ENCODE measurements around the gene CLIP4.

CLIP4 gene

DNA sequence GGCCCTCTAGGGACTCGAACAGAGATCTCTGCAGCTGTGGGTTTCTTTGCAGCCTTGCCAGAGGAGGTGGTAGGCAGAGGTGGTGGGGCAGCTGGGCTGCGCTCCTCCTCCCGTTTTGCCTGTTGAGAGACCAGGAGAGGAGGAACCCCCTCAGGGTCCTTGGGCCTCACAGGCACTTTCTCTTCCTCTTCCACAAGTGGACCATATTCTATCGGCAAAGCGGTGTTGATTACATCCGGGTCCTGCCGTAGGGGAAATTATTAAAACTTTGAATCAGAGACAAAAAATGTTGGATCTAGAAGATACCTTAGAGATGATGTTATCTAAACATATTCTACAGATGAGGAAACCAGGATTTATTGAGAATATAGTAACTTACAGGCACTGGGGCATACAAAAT lies 78.5 kb downstream of the CLIP4 start:
- DNase-seq: no peak

DNA sequence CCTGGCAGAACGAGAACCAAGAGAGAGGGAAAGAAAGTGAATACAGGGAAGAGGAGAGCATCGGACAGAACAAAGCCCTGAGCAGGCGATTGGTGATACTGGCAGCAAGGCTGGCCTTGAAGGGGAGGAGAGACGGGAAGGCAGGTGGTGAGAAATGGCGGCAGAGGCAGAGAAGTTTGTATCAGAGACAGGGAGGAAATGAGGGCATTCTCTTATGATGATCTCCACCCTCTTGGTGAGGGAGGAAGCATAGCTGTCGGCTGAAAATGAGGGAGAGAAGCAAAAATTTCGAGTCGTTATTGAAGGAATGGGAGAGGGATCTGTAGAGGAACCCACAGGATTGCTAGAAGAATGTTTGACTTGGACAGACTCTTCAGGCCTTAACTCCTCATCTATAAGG lies 80.6 kb downstream of the CLIP4 start:
- DNase-seq: no peak

DNA sequence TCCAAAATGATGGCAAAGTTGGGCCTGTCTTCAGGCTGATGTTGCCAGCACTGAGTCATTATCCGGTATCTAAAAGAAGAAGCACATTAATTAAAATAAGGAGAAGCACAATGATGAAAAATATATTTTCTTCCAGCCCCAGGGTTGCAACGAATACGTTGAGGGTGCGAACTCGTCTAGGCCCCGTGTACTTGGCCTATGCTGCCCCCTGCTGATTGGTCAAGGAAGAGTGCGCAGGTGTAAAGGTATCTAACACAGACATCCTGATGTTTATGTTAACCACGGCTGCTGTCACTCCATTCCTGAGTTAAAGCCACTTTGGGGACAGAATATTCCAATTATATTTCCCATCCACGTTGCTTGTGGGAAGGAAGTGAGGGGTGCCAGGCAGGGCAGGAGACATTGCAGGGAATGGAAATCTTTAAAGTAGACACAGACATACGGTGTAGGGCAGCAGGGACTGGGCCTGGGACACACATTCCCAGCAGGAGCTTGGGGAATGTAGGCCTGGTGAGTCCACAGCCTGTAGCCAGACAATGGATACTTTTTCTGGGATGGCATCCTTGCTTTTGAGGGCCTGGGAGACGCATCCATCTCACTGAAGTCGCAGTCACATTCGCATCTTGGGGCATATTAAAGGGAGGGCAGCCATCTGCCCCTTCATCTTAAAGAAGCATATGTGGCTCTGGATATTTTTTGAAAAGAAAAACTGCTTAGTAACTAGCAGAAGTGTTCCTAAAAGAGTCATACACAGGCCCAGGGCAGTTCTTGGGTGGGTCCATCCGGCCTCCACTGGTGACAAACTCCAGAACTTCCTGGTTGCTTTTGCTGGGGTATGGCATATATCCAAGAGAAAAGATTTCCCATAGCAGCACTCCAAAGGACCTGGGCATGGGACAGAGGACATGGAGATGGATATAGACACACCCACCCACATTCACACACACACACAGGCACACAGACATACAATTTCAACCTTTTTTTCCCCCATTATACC lies 81.9 kb downstream of the CLIP4 start:
- DNase-seq: peak; percentile 86

DNA sequence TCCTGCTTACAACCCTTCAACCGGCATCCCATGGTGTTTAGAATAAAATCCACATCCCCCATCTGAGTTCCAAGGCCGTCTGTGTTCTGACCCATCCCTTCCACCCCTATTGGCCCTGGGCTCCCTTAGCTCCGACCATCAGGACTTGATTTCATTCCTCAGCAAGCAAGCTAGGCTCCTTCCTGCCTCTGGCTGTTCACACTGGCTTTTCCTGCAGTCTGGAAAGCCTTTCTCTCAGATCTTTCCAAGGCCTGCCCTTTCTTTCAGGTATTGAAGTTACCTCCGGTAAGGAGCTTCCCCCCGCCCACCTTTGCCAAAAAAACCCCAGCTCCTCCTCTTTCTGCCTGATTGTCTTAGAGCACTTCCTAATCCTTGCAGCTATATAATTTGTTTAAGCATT lies 86.8 kb downstream of the CLIP4 start:
- DNase-seq: no peak

DNA sequence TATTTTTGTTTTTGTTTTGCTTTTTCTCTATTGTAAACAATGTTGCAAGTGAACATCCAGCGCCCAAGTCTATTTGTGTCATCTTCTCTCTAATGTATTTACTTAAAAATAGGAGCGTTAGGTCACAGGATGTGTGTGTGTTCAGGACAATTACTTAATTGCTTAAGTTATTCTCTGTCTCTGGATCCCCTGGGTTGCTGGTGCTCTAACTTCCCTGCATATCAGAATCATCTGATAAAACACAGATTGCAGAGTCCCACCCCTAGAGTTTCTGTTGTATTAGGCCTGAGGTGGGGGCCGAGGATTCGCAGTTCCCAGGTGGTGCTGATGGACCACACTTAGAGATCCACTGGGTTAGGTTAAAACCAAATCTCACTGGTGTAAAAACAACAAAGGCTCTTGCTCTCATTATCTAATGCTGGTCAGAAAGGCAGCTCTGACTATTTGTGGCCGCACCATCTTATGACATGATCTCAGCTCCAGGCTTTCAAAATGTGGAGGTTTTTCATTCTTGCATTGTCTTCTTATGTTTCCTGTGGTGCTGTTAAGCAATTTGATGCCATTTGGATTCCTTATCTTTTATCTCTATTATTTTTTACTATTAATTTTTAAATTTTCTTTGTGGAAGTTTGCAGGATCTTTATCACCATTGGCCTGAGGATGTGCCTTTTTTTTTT lies 87.7 kb downstream of the CLIP4 start:
- DNase-seq: no peak

DNA sequence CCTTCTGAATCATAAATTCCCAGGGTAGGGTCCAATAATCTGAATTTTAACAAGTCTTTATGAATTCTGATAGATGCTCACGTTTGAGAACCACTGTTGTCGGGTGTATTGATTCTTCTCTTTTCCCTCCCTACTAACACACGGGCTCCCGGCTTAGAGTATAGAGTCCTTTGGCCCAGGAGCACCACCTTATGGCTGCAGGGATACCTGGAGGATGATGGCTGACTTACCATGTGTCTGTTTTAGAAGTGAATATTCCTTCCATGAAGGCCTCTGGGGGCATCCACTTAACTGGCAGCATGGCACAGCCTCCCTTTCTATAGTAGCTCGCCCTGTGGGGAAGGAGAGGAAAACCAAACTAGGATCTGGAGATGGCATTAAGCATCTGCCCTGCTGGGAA lies 91.7 kb downstream of the CLIP4 start:
- DNase-seq: no peak

DNA sequence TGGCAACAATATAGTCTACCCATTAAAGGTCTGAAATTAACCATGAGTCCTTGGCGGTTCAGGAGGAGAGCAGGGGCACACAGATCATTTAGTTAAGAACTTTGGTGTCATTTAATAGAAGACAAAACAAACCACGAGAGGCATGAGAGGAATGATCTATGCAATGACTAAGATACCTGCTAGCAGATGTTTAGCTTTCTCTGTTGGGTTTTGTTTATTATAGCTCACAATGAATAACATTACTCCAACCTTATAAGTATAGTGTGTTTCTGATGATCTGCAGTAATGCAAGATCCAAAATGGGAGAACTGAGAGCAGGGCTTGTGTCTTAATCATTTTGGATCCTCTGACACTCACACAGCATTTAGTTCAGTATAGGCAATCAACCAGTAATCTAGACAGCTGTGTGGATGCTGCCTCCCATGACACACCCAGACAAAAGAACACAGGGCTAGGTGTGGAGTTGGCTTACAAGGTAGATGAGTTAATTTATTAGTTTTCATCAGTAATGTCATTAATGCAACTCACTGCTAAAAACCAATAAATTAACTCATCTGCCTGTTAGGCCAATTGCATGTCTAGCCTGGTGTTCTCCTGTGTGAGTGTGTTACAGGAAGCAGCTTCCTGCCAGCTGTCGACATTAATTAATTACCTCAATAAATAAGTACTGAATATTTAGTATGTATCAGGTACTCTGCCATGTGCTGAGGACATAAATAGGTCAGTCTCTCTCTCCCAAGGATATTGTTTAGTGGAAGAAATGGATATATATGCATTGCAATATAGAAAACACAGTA lies 92.3 kb downstream of the CLIP4 start:
- no peak for DNase-seq

DNA sequence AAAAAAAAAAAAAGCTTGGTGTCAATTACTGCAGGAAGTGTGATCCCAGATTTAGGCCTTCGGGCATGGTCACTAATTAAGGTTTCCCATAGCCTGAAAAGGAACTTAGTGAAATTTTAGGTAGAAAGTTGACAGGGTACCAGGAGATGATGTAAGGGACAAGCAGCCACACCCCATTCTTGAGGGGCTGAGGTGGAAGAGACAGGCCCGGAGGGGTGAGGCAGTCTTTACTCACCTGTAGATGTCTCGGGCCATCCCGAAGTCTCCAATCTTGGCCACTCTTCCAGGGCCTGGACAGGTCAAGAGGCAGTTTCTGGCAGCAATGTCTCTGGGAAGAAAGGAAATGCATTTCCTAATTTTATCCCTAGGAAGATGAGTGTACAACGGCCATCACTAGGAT lies 94.3 kb downstream of the CLIP4 start:
- no peak for DNase-seq

DNA sequence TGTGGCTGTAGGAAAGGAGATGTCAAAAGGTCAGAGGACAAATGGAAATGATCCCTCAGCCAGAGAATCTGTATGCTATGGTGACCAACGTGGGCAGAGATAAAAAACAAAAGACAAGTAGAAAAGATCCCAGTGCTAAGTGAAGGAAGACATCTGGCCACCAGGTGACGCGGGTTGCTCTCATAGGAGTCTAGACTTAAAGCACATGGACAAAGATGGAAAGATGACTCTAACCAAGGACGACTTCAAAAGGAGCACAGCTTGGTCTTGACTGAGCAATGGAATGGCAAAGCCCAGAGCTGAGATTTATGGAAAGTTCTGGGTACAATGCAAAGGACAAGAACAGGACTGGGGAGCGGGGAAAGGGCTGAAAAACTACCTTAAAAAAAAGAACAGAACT lies 96.8 kb downstream of the CLIP4 start:
- no peak for DNase-seq

DNA sequence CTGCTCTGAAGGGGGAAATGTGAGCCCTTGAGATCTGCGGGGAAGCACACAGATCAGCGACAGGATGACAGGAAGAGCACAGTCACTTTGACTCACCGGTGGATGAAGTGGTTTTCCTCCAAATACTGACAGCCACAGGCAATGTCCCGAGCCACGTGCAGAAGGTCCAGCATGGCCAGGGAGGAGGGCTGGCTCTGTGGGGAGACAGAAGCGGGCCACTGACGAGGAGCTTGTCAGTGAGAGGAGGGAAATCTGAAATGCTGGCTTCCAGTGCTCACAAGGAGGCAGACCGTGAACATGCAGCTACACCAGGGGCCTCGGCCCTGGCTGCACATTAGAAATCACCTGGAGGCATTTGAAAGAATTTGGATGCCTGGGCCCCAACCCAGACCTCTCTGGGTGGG lies 98.7 kb downstream of the CLIP4 start:
- no peak for DNase-seq

DNA sequence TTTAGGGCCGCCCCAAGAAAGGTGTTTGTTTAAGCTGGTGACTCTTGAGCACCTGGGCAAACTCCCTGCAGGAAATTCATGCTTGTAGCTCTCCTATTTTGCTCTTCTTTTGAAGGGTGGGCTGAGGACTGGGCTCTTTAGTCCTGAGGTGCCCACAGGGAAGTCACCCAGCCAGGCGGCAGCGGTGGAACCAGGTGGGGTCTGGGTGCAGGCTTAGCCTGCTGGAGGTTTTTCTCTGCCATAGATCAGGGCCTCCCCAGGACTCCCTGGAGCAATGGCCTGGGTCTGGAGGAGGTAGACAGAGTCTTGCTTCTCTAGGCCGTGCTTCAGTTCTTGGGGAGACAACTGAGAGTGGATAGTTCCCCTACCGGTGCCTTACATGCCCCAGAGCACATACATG lies 99.9 kb downstream of the CLIP4 start:
- no peak for DNase-seq

DNA sequence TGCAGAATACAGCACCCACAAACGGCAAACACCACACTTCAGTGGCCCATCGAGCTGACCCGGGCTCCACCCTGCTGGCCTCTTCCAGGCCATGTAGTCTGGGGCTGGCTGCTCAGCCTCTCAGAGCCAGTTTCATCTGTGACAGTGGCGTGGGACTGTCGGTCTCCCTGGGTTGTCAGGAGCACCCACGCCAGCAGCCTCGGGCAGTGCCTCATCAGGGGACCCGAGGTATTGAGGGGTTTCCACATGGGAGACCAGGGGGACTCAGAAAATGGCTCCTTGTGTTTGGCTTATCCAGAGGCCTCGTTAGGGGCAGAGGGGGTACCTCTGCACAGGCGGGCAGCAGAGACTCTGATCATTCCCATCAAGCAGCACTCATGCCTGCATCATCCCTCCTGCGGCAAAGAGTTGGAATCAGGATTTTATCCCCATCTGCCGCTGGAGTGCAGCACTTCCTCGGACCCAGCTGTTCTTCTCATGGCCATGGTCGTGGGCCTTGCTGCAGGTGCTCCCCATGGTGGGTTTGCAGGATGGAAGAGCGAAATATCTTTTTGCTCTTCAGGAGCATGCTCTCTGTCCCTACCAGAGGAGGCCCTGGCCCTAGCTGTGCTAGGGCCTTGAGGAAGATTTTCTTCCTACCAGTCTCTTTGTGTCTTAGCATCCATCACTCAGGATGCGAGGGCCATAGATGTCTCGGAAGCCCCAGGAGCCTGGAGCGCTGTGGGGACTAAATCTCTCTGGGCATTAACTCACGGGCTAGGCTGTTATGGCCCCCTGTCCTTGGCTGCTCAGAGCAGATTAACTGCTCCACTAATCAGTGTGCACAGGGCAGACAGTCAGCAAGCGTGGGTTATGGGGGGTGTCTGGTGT lies 100.8 kb downstream of the CLIP4 start:
- DNase-seq: no peak

DNA sequence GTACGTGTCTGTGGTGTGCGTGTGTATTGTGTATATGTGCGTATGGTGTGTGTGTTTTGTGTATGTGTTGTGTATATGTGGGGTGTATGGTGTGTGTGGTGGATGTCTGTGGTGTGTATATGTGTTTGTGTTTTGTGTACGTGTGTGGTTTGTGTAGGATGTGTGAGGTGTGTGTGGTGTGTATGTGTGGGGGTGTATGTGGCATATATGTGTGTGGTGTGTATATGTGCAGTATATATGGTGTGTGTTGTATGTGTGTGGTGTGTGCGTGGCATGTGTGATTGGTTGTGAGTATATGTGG lies 101.3 kb downstream of the CLIP4 start:
- DNase-seq: no peak

DNA sequence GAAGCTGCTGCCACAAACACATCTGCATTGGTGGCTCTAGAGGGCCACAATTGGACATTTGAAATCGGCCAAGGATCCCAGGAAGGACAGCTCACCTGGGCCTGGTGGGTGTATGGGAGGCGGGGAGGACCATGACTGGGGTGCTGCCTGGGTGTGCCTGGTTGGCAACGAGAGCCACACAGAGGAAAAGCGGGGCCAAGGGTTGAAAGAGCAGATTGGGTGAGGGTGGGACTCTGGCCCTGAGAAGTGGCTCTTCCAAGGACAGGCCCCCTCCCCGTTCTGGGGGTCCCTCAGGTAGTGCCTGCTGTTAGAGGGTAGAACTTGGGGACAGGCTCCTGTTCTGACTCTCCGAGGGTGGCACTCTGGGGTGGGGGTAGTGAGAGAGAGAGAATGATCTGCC lies 102.9 kb downstream of the CLIP4 start:
- DNase-seq: no peak

DNA sequence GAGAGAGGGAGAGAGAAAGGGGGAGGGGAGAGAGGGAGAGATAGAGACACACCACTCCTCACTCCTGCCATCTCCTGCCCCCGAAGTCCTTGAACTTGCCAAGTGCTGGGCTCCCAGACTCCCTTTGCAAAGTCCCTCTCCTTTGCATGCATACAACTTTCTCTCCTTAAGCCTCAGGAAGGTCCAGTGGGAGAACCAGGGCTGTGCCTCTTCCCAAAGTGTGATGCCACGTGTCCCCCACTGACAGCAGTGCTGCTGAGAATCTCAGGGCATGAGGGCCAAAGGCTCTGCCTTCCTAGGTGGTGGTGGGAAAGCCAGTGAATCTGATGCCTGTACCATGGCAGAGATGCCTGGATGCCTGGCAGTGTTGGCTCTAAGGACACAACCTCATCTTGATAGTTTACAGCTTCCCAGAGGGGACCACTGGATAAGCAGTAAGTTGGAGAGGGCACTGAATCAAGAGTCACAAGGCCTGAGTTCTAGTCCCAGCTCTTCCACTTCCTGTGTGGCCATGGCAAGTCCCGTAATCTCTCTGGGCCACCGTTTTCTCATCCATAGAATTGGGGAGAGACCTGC lies 103.4 kb downstream of the CLIP4 start:
- no peak for DNase-seq

DNA sequence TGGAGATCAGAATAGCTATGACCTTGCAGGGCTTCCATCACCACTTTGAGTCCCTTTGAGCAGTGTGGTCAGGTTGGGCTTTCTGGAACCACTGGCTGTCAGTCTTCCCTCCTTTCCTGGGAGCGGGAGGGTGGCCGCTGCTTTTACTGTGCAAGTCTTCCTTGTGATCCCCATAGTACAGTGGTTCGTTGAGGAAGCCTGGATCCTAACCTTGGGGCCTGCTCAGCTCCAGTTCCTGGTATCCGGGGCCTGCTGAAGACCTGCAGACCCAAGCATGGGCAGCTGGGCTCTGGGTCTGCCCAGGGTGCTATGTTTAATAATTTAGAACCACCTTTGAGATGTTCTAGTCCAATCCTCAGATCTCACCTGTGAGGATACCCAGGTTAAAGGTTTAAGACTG lies 104.2 kb downstream of the CLIP4 start:
- DNase-seq: no peak

DNA sequence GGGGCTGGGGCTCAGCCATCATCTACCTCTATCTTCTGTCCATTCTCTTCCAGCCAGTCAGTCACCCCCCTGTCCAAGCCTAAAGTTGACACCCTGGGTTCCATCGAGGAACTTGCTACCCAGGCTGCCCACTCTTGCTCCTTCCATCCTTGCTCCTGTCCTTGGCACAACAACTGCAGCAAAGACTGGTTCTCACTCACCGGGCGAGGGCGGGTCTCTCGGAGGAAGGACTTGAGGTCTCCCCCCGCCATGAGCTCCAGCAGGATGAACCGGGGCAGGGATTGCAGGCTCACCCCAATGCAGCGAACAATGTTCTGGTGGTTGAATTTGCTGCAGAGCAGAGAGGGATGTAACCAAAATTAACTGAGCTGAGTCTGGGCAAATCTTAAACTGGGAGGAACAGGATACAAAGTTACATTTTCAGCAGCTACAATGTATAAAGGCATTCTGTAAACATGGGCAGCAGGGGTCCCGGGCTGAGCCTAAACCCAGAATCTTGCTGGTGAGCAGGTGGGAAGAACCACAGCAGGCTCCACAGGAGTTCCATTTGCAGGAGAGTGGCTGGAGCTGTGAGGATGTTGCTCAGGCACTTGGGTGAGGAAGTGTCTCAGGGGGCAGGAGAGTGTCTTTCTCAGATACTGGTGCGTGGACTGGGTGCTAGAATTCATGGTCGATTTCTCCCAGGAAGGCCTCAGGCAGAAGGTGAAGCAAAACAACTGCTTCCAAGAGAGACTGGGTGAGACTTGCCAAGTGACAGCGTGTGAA lies 105.5 kb downstream of the CLIP4 start:
- no peak for DNase-seq

DNA sequence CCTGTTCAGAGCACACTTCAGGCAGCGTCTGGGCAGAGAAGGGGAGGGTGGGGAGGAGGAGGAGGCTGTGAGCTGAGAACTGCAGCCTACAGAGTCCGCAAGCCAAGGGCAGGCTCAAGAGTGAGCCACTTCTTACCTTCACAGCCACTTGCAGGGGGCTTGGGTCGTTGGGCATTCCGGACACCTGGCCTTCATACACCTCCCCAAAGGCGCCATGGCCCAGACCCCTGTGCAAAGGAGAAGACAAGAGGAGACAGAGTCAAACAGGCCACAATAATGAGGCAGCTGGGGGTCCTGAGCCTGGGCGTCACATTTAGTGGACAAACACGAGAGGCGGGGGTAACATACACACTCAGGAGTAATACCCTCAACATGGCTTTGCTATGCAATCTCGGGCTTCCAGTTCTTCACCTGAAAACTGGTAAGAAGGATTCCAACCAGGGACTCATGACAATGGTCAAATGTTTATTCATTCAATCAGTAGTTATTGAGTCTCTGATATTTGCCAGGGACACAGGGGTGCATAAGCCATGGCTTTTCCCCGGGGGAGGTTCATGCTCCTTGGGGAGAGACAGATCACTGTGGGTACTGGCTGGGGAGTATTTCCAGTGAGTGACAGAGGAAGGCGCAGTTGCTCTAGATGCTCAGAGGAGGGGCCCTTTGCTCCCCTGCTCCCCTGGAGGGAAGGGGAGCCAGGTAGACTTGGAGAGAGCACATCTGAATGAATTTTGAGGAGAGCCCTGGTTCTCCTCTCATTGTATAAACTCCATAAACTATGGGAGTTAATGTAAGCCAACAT lies 107.4 kb downstream of the CLIP4 start:
- no peak for DNase-seq

DNA sequence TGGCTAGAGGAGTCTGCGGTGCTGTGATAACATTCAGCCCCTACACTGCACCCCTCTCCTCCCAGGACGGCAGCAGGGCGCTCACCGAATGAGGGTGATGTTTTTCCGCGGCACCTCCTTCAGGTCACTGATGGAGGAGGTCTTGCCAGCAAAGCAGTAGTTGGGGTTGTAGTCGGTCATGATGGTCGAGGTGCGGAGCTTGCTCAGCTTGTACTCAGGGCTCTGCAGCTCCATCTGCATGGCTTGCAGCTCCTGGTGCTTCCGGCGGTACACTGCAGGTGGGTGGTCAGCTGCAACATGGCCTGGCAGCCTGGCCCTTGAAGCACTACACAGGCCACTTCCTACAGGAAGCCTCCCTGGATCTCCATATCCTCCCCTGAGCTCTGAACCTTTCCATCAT lies 108.0 kb downstream of the CLIP4 start:
- DNase-seq: no peak

DNA sequence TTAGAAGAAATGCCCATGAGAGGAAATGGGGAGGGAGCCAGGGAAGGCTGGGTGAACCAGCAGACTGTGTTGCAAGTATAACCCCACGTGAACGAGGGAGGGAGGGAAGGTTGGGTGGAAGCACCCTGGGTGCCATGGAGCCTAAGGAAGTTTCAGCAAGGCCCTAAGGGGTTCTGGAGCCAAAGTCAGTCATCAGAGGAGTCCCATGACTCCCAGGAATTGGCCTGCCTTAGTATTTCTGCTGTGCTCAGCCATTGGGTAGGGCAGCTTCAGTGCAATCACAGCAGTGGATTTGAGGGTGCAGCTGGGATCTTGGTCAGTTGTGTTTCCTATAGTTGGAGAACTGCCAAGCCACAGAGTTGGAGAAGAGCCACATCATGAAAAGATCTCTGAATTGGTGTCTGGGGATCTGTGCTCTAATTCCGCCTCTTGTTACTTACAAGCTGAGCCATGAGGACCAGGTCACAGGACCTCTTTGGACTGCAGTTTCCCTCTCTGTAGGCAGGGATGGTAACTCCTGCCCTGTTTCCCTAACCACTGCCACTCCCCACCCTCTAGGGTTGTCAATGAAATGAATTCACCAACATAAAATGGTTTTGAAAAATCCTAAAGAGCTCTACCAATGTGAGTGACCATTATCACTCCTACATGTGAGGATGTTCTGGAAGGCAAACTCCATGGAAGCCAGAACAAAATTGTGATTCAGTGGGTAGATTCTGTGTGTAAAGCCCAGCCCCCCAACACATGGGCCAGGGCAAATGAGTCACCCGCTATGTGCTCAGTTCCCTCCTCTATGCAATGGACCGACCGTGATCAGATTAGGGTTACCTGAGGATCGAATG lies 108.9 kb downstream of the CLIP4 start:
- no peak for DNase-seq

Measured in eye (tissue), 1 donor.